GM23248 (cell line): ENCODE measurements around the gene CACNB2.

Experiments used
- EZH2 ChIP-seq: fragments of 200-600 bp; sonication (generic); IDR thresholded peaks from 2 replicates; pipeline ENCODE4 v1.6.1; 2018; ENCODE audit warnings: antibody characterized with exemption, mild to moderate bottlenecking; ENCODE audit not compliant: insufficient read depth, poor library complexity, severe bottlenecking
- EZH2phosphoT487 ChIP-seq: fragments of 200-600 bp; sonication (generic); IDR thresholded peaks from 2 replicates; pipeline ENCODE4 v1.6.1; 2018; ENCODE audit warnings: antibody characterized with exemption, moderate library complexity, mild to moderate bottlenecking, low read depth; ENCODE audit not compliant: insufficient read depth

- TF ChIP-seq EZH2 (no peak), EZH2phosphoT487 (no peak)
These were observed 194.1 kb downstream of the CACNB2 start for GRCh38 chr10:18334116-18334867.
